NCI-H187 (cell line): ENCODE measurements around the gene ADIG.

Source experiments
- DNase-seq, 2 experiments: peaks; one replicate each; lab custom pipeline; 2025; lab: John Stamatoyannopoulos, UW

Gene ADIG

DNA sequence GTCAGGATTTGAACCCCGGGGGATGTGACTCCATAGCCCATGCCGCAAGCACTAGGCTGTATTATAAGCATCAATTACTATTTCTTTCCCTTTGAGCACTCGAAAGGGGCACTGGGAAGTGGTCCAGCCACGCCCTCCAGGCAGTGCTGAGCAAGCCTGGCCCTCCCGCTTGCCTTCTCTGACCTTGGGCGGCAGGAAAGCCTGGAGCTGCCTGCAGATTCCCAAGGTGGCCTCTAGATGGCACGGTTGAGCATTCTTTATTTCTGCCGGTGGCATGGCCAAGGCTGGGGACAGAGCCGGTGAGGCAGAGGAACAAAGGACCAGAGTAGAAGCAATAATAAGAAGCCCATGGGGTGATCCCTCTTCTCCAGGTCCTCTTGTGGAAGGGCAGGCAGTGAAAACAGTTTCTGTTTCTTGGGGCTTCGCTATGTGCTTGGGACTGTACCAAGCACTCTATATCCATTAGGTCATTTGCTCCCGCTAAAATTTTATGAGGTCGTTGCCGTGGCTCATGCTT is 52.6 kb downstream of the ADIG start:
- peak; percentile 41 for DNase-seq

DNA sequence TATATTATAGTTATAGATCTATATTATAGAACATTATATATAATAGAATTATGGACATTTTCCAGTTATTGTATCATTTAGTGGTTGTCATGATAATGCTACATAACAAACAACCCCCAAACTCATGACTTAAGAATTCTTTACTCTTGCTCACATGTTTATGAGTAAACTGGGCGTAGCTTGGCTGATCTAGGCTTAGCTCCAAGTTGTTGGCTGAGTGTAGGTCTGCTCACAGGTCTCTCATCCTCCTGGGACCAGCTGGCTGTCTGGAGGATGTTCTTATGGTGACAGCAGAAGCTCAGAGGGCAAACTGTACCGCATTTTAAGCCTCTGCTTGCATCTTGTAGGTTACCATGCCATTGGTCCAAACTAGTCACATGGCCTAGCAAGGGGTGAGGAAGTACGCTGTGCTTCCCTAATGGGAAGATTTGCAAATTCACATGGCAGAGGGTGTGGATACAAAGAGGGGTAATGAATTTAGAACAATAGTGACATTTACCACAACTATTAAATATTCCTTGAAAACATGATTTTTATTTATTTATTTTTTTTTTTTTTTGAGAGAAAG is 54.8 kb downstream of the ADIG start:
- DNase-seq: no peak
